Fibroblast of gingiva (primary cell): ENCODE results near the gene OXA1L.
"Not testable (repeated sequence)": the region's sequence is repeated elsewhere in the genome, so short reads cannot be mapped to it uniquely, and the experiment has no call there.

Experiments used
- DNase-seq: peaks from one replicate; pipeline ENCODE4 v3.0.0-alpha.2; 2011; ENCODE audit warnings: low read depth

The OXA1L gene

DNA sequence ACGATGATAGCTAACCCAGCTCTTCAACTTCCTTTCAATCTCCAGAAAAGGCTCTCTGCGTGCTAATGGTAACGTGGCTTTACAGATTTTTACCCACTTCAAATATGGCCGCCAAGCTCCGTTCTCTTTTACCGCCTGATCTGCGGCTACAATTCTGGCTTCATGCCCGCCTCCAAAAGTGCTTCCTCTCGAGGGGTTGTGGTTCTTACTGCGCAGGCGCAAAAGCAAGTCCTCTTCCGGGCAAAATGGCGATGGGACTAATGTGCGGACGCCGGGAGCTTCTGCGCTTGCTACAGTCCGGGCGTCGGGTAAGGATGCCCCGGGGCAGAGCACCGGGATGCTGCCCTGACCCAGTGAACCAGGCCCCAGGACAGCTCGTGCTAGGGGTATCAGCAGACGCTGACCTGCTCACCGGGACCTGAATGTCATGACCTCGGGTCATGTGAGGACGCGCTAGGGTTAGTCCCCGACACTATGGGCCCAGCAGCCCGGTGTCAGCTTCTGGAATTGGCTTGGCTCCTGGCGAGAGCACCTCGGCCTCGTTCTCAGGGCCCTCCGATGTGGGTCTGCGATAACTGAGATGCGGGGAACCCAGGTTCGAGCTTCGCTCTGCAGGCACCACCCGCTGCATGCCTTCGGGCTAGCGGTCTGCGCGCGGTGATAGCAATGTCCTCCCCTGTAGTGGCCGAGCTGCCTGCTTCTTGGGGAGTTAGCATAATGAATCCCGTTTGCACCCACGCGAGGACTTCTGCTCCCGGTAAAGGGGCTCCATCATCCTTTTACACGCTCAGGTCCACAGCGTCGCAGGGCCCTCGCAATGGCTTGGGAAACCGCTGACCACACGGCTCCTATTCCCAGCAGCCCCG, at the start of gene OXA1L:
Gene OXA1L (plus strand): TSS at position 232 of the 866 bp plus-strand sequence. CDS start 14 bp downstream, at position 246.
- peak; percentile 96 for DNase-seq

DNA sequence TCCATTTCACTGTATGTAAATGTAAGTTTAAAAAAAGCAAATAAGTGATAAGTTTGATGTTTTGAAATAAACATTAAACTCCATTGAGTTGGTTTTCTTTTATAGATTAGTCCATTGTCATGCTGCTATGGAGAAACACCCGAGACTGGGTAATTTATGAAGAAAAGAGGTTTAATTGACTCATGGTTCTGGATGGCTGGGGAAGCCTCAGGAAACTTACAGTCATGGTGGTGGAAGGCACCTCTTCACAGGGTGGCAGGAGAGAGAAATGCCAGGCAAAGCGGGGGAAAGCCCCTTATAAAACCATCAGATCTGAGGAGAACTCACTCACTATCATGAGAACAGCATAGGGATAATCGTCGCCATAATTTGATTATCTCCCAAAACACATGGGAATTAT, 48.4 kb upstream of the OXA1L start:
- no peak for DNase-seq

DNA sequence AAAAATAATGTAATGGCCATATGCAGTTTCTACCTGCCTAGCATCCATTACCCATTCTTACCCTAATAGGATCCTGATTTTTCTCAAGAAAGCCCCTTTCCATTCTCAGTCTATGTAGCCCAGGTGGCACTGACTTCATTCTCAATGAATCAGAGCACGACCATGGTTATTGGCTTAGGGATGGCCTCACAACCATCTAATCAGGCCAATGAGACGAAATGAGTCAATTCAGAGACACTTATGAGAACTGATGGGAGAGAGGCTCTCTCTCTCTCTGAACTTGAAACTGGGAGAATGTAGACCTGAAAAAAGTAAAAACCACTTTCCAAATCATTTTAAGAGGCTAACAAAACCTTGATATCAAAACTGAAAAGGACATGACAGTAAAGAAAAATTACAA, 45.3 kb upstream of the OXA1L start:
- DNase-seq: no peak

DNA sequence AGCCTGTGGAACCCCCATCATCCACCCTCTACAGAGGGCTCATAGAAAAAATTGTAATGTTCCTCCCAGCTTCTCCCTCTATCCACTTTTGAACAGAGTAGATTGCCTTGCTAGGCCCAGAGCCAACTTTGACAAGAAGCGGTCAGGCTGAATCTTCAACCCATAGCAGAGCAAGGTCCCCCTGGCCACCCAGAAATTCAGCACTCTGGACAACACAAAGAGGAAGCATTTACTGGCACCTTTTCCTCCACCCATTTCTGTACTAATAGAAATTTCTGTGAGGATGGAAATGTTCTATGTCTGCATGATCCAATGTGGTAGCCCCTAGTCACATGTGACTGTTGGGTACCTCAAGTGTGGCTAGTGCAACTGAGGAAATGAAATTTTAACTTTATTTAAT, 42.7 kb upstream of the OXA1L start:
- DNase-seq: no peak

DNA sequence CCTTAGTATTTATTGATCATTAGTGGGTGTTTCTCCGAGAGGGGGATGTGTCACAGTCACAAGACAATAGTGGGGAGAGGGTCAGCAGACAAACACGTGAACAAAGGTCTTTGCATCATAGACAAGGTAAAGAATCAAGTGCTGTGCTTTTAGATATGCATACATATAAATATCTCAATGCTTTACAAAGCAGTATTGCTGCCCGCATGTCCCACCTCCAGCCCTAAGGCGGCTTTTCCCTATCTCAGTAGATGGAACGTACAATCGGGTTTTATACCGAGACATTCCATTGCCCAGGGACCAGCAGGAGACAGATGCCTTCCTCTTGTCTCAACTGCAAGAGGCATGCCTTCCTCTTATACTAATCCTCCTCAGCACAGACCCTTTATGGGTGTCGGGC, 41.6 kb upstream of the OXA1L start:
- not testable (repeated sequence) for DNase-seq

DNA sequence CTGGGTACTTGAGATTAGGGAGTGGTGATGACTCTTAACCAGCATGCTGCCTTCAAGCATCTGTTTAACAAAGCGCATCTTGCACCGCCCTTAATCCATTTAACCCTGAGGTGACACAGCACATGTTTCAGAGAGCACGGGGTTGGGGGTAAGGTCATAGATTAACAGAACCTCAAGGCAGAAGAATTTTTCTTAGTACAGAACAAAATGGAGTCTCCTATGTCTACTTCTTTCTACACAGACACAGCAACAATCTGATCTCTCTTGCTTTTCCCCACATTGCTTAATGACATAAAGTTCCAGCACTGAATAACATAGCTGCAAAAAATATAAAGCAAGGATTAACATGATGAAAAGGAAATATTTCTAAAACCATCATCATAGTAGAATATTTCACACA, 41.1 kb upstream of the OXA1L start:
- not testable (repeated sequence) for DNase-seq

DNA sequence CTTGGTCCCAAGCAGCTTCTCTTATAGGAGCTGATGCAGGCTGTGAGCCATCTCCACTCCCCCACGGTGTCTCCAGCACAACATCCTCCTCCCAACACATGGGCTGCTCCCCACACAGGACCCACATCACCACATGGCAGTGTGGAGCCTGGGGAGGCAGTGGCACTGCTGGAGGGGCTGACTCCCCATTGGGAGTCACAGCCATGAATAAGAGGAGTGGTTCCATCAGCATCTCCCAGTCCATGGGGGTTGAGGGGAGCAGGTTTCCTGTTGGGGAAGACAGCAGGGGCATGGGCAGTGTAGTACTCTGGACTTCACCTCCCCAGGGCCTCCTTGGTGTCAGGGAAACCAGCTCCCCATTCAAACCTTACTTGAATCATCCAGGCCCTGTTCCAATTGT, 40.5 kb upstream of the OXA1L start:
- DNase-seq: no peak

DNA sequence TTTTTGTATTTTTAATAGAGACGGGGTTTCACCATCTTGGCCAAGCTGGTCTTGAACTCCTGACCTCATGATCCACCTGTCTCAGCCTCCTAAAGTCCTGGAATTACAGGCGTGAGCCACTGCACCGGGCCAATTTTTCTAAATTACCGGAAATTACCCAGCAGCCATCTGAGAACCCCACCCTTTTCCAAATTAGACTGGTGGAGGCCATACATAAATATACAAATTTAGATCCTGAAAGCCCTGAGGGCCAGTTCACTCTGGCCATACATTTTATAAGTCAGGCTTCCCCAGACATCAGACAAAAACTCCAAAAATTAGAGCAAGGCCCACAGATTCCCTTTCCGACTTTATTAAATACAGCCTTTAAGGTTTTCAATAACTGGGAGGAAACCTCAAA, 34.4 kb upstream of the OXA1L start:
- DNase-seq: not testable (repeated sequence)

DNA sequence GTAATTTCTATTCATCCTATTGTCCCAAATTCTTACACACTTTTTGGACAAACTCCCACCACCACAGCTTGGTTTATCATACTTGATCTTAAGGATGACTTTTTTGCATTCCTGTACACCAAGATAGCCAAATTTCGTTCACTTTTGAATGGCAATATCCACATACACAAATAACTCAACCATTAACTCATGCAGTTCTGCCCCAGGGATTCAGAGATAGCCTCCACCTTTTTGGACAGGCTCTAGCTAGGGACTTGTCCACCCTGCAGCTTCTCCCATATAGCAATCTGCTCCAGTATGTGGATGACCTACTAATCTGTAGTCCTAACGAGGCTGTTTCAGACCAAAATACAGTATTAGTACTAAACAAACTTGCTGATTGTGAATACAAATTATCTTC, 32.7 kb upstream of the OXA1L start:
- DNase-seq: no peak

DNA sequence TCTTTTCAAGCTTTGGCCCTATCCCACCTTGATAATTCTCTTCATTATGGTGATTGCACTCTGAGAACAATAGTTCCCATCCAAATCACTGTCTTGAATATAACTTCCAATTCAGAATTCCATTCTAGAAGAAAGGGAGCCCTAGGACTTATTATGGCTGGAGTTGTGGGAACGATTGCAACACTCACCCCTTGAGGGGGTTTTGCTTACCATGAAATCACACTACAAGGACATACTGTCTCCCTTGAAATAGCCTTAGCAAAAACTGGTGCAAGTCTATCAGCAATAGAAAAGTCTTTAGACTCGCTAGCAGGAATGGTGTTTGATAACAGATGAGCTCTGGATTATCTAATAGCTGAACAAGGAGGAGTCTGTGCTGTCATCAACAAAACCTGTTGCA, 31.4 kb upstream of the OXA1L start:
- DNase-seq: no peak

DNA sequence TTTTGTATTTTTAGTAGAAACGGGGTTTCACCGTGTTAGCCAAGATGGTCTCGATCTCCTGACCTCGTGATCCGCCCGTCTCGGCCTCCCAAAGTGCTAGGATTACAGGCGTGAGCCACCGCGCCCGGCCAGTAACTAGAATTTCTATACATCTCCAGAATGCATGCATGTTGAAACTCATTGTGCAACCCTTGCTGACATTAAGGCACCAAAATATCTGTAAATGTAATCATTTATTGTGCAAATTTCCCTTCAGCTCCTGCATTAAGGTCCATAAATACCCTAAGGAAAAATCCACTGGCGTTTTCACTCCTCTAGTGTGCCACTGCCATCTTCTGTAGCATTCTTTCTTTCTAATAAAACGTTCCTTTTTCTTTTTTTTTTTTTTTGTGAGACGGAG, 30.1 kb upstream of the OXA1L start:
- DNase-seq: not testable (repeated sequence)

DNA sequence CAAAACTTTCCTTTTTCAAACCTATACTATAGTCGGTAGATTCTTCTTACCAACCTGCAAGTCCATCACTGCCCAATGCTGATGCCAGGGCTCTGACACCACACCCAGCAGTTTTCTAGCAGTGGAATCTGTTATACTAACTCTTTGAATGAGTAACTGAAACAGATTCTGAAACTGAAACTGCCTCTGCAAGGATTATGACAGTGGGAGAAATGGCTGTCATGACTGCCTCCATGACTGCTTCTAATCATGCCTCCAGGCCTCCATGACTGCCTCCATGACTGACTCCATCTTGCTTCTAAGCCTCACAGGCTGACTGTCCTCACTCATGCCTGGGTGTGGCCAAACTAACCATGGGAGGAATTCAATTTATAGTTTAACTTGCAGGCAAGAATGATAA, 29.4 kb upstream of the OXA1L start:
- no peak for DNase-seq

DNA sequence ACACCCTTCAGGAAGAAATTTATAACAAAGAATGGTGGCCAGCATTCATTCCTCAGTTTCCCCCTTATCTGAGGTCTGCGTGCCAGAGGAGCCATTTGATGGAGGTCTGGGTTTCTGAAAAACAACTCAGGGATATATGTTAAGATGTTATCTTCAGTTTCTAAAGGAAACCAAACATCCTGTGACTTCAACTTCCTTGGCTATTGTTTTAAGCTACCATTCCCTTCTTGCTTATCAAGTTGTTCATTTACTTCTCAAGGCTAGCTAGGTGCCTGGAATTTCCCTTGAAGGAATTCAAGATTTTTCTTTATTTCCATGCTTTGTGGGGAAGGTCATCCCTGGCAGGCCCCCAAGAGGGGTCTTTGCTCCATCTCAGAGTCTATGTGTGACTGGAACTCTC, 27.1 kb upstream of the OXA1L start:
- DNase-seq: no peak

DNA sequence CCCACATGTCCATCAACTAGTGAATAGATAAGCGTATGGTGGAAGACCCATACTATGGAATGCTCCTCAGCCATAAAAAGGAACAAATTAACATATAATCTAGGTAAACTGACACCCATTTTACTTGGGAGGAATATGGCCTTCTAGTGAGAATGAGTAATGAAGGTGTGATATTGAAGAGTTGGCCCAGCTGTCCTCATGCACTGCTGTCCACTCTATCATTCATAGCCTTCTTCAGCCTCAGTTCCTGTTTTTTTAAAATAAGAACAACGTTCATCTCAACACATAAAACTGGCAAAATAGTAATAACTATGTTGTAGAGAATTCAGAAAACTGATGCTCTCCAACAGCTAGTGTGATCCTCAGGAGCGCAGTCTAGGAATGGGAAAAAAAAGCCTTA, 26.5 kb upstream of the OXA1L start:
- DNase-seq: no peak

DNA sequence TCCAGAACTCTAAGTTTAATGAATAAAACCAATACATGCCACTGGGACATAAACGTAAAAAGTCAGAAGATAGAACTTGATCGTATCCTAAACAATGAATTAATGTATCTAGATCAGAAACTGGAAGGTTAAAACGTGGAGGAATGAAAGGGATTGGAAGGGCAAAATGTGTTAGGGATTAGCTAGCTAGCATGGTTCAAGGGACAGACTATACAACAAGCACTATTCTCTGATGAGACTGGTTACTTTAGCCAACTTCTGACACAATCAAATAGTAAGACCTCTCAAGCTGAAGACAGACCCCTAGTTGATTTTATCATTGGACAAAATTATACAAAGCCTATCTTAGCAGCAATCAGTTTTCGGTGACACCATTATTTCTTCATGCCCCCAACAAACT, 18.7 kb upstream of the OXA1L start:
- DNase-seq: no peak

DNA sequence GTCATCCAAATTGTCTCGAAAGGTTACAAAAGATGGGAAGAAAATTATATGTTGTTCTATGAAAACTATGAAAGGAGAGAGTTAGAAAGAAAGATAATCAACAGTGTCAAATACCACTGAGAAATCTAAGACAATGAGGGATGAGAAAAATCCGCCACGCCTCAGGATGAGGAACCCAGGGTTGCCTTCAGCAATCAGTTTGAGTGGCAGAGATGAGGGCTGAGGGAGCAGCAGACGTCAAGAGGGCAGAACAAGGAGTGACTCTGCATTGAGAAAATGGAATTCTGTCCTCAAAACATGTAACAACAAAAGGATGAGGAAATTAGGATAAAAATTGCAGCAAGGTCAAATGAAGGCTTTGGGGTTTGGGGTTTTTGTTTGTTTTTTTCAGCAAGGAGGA, 18.3 kb upstream of the OXA1L start:
- DNase-seq: no peak

DNA sequence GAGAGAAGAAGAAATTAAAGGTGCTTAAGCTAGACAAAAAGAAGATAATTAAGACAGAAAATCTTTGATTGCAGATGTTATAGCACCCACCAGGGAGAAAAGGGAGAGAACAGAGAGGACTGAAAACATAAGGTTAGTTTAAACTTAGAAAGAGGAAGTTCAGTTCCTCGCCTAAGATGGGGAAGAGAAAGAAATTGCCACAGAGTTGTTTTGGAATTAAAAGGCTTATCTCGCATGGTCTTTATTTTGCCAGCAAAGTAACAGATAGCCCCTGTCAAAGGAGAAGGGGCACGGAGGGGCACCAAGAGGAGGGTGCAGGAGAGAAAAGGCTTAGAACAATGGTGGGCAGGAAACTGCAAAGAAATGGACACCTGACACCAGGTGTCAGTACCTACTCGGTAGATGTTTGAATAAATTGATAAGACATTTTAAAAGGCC, 17.8 kb upstream of the OXA1L start:
- no peak for DNase-seq

DNA sequence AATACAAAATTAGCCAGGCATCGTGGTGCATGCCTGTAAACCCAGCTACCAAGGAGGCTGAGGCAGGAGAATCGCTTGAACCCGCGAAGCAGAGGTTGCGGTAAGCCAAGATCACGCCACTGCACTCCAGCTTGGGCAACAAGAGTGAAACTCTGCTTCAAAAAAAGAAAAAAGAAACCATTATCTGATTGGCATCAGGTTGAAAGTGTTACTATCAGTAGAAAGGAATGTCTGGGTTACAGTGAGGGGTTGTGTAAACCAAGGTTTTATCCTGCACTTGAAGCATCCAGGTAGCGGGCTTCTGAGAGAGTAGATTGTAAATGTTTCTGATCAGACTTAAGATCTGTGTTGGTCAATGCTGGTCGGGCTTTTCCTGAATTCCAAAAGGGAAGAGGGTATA, 14.1 kb upstream of the OXA1L start:
- no peak for DNase-seq

DNA sequence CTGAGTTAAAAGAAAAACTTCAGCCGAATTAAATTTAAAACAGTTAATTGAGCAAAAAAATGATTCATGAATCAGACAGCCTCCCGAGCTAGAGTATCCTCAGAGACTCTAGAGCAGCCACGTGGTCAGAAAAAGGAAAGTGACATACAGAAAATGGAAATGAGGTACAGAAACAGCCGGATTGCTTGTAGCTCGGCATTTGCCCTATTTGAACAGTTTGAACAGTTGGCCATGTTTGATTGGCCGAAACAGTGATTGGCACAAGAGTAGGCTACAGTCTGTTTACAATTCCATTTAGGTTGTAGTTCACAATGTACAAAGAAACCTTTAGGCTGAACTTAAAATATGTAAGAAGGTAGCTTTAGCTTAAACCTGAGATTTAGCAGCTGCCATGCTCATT, 12.9 kb upstream of the OXA1L start:
- no peak for DNase-seq

DNA sequence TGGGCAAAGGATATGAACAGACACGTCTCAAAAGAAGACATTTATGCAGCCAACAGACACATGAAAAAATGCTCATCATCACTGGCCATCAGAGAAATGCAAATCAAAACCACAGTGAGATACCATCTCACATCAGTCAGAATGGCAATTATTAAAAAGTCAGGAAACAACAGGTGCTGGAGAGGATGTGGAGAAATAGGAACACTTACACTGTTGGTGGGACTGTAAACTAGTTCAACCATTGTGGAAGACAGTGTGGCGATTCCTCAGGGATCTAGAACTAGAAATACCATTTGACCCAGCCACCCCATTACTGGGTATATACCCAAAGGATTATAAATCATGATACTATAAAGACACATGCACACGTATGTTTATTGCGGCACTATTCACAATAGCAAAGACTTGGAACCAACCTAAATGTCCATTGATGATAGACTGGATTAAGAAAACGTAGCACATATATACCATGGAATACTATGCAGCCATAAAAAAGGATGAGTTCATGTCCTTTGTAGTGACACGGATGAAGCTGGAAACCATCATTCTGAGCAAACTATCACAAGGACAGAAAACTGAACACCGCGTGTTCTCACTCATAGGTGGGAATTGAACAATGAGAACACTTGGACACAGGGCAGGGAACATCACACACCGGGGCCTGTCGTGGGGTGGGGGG, 8.4 kb upstream of the OXA1L start:
- not testable (repeated sequence) for DNase-seq

DNA sequence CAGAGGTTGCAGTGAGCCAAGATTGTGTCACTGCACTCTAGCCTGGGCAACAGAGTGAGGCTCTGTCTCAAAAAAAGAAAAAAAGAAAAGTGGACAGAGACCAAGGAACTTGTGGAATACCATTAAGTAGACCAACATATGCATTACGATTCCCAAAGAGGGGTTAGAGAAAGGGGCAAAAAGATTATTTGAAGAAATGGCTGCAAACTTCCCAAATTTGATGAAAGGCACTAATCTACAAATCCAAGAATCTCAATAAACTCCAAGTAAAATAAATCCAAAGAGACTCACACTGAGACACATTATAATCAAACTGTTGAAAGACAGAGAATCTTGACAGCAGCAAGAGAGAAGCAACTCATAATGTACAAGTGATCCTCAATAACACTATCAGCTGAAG, 4.8 kb upstream of the OXA1L start:
- DNase-seq: no peak

DNA sequence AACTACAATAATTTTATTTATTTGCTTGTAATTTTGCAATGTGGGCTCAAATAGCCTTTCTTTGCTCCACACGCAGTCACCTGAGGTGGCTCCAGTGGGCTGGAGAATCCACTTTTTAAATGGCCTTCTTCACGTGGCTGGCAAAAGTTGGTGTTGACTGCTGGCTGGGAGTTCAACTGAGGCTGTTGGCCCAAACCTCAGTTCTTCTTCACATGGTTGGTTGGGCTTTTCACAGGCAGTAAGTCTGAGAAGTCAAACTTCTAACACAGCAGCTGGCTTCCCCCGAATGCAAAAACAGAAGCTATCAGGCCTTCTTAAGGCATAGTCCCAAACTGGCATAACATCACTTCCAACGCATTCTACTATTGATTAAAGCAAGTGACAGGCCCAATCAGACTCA, 2.1 kb upstream of the OXA1L start:
- DNase-seq: no peak

DNA sequence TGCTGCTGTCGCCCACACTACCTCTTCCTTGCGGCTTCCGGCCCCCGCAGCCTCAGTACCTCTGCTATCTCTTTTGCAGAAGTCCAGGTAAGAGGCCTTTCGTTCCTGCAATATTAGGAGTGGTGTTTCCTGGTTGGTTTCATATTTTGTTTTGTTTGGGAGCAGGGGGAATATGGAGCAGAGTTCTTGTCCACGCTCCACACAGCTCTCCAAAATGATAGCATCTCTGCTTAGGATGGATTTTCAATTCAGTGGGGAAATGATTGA, 768 bp downstream of the OXA1L start:
- DNase-seq: no peak

DNA sequence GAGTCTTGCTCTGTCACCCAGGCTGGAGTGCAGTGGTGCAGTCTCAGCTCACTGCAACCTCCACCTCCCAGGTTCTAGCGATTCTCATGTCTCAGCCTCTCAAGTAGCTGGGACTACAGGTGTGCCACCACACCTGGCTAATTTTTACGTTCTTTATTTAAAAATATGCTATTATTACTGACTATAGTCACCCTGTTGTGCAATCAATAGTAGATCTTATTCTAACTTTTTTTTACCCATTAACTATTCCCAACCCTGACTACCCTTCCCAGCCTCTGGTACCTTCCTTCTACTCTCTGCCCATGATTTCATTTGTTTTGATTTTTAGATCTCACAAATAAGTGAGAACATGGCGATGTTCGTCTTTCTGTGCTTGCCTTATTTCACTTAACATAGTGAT, 2.5 kb downstream of the OXA1L start:
- no peak for DNase-seq
